AG09319 (cell line): ENCODE results near the gene PZP.

Experiments used
- DNase-seq: peaks from one replicate; pipeline ENCODE4 v3.0.0-alpha.2; 2010; ENCODE audit warnings: low read depth; ENCODE audit errors: extremely low read depth
- TF ChIP-seq, protein P1 (sequence below): IDR thresholded peaks from 2 replicates; pipeline ENCODE4 v1.5.1; 2011; ENCODE audit warnings: low read depth, mild to moderate bottlenecking, inconsistent platforms, low read length, moderate library complexity

Gene PZP

DNA sequence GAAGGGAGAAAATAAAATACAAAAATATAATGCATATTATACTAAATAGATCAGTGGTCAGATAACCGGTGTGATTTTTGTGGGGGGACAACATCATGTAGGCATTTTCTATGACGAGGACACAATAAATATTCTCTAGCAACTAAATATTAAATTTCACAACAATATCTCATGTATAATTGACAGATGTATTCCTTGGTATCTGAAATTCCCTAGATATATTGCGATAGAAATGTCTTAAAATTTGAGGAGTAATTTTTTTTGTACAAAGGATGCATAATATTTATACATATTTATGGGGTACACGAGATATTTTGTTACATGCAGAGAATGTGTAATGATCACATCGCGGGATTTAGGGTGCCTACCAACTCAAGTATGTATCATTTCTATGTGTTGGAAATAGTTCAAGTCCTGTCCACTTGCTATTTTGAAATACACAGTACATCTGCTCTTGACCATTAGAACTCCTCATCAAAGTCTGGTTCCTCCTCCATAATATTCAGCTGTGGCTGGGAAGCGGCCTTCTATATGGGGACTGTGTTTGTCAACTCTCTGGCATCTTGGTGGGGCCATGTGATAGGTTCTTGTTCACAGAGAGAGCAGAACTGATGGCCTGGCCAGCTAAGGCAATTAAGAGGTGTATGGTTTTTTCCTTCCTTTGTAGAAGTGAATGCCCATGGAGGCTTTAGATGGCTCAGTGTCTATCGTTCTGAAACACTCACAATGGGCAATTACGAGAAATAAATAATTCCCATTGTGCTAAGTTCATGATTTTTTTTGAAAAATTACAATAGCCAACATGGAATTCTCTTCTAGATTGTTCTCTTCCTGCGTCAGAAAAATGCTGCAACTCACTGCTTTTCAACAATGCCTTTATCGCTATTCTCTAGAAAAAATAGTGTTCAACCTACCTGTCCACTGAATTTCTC is 101.3 kb downstream of the PZP start:
- DNase-seq = no peak
- TF ChIP-seq, protein P1, sequence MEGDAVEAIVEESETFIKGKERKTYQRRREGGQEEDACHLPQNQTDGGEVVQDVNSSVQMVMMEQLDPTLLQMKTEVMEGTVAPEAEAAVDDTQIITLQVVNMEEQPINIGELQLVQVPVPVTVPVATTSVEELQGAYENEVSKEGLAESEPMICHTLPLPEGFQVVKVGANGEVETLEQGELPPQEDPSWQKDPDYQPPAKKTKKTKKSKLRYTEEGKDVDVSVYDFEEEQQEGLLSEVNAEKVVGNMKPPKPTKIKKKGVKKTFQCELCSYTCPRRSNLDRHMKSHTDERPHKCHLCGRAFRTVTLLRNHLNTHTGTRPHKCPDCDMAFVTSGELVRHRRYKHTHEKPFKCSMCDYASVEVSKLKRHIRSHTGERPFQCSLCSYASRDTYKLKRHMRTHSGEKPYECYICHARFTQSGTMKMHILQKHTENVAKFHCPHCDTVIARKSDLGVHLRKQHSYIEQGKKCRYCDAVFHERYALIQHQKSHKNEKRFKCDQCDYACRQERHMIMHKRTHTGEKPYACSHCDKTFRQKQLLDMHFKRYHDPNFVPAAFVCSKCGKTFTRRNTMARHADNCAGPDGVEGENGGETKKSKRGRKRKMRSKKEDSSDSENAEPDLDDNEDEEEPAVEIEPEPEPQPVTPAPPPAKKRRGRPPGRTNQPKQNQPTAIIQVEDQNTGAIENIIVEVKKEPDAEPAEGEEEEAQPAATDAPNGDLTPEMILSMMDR = no peak

DNA sequence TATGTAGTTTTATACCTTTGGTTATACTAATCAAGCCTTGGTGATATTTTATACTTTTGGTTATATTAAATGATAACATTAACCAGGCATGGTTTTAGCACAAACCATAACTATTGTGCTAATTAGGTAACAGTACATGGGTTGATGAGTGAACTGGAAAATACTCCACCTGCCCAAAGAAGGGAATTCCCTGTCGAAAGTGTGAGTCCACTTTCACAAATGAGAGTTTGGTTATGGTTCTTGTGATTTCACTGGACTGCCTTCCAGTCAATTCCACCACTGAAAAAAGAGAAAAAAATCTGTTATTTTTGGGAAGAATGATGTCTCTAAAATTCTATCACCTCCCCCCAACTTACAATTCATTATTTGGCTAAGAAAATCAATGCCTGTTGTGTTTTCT is 102.1 kb downstream of the PZP start:
- TF ChIP-seq, protein P1 = no peak
- DNase-seq = no peak

DNA sequence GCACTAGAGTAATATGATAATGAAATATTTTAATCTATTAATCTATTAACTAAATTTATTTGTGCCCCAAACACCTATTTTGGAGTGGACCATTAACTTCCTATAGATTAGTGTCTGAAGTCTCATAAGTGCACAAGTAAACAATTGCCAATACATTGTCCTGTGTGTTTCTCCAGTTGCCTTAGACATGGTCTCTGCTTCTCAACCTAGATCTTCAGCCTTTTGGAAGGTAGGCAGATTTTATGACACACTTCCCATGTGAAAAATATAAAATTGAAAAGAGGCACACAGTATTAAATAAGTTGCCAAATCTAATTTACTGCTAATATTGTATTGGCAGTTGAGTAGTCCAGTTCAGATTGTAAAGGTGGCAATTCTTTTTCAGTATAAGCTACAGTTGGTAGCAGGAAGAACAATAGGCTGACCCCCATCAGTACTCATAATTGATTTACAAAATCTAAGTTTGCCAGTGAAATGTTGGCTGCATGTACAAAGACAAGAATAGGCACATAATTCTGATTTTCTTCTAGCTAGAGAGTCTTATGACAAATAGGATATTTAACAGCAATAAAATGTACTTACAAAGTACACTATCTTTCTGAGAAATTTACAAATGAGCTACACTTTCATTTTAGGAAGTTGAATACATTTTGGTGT is 103.3 kb downstream of the PZP start:
- TF ChIP-seq, protein P1 = no peak
- DNase-seq = no peak

DNA sequence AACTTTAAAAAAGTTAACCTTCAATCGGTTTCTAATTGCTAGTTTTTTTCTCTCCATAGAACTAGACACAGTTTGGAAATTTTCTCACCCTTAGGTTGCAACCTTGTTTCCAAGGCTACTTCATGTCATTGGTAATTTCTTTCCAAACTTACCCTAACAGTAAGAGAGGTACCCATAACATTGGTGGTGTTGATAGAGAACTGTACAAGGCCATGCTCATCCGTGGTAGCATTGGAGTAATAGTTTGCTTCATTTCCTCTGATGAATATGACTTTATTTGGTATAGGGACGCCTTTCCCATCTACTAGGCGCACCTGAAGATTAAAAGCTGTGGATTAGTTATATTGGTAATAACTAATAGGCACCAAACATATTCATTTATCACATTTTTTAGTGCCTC is 104.1 kb downstream of the PZP start:
- TF ChIP-seq, protein P1 = no peak
- DNase-seq = no peak

DNA sequence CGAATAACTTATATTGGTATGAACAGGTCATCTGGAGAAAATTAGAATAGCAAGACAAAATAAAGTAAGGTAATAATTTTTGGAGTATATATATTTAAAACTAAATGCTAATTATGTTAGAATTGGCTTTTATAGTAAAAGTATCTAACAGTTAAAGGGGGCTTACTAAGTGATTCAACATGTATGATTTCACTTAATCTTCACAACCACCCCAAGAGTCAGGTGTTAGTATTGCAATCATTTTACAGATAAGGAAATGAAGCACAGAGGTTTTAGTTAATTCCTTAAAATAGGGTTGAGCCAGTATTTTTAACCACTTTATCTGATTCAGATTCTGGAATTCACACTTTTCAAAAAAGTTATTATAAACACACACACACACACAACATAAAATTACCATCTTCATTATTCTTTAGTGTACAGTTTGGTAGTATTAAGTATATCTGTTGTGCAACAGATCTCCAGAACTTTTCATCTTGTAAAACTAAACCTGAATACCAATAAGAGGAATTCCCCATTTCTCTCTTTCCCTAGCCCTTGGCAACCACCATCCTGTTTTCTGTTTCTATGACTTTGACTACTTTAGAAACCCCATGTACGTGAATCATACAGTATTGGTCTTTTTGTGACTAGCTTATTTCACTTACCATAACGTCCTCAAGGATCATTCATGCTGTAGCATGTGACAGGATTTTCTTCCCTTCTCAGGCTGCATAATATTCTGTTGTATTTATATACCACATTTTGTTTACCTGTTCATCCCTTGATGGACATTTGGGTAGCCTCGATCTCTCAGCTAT is 104.9 kb downstream of the PZP start:
- no peak for DNase-seq
- TF ChIP-seq, protein P1 = no peak

DNA sequence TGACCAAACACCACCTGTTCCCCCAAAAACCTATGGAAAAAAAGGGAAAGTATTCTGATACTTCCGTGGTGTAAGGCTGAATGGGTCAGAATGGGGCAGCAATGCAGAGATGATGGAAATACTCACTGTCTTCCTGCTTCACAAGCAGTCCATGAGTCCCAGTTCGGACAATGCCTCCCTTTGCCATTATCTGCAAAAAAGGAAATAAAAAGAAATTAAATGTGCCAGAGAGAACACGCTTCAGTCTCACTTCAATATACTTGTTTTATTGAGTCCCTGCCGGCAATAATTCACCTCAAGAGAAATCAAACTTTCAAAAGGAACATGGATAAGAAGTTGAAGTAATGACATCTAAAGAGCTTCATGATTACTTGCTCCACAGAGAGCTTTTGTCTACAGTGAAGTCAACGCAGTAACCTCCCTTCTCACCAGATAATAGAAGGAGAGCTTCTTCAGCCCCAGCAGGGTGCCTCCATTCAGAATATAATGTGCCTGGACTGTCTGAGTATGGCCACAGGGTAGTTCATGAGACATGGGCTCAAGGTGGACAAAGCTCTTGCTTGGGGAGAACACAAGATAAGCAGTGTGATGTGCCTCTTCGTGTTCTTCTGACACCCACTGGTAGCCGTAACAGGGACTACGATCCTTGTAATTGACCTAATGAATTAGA is 107.0 kb downstream of the PZP start:
- TF ChIP-seq, protein P1 = no peak
- no peak for DNase-seq
